K562 (cell line): ENCODE measurements around the gene ERBB3. TPM values are rescaled to one million over a fixed set of nuclear protein-coding genes. Genes with fewer than 3 reads are reported as not detected.

Source experiments
- FOXK1 ChIP-seq: sonication (generic); formaldehyde crosslinking; IDR thresholded peaks from 2 replicates; pipeline ENCODE4 v1.8.0; 2022; ENCODE audit warnings: missing genetic modification reagents, mild to moderate bottlenecking, borderline replicate concordance
- FOXM1 ChIP-seq, 2 experiments: fragments of 450-650 bp in 1 of 2; sonication (generic) in 1 of 2; formaldehyde crosslinking in 1 of 2; IDR thresholded peaks; 2 replicates each; pipeline versions ENCODE4 v1.6.1 to v1.9.0; 2017 to 2022; ENCODE audit warnings: low read depth in 2 of 2, mild to moderate bottlenecking in 2 of 2, missing genetic modification reagents in 1 of 2, moderate library complexity in 1 of 2
- GABPA ChIP-seq: fragments of 200-800 bp; sonication (Bioruptor generic); conservative IDR thresholded peaks from 2 replicates; pipeline ENCODE4 v1.6.1; 2016; ENCODE audit warnings: low read depth, missing genetic modification characterization, missing compliant biosample characterization
- HES1 ChIP-seq: fragments of 450-650 bp; IDR thresholded peaks from 2 replicates; pipeline ENCODE4 v1.6.1; 2016; ENCODE audit warnings: low read depth, mild to moderate bottlenecking, moderate library complexity
- JUN ChIP-seq, 2 experiments: sonication (generic) in 1 of 2; formaldehyde crosslinking in 1 of 2; IDR thresholded peaks; 2 replicates each; pipeline versions ENCODE4 v1.6.1 to v1.8.0; 2012 to 2022; ENCODE audit warnings: borderline replicate concordance in 2 of 2, mild to moderate bottlenecking in 2 of 2, improper control_type of control experiment in 1 of 2, low read depth in 1 of 2, low read length in 1 of 2, missing genetic modification reagents in 1 of 2
- MLLT1 ChIP-seq, 2 experiments: fragments of 450-650 bp; IDR thresholded peaks; 2 replicates each; pipeline ENCODE4 v1.6.1; 2016
- MXI1 ChIP-seq: IDR thresholded peaks from 2 replicates; pipeline ENCODE4 v1.6.1; 2011; ENCODE audit warnings: low read depth, mild to moderate bottlenecking, improper control_type of control experiment, low read length
- MYC ChIP-seq, 2 experiments: fragments of 250-450 bp in 1 of 2; sonication (Bioruptor Pico) in 1 of 2; IDR thresholded peaks; 2 replicates each; pipeline versions ENCODE4 v1.5.1 to v1.6.1; 2012 to 2021; ENCODE audit warnings: low read depth in 2 of 2, borderline replicate concordance in 1 of 2, improper control_type of control experiment in 1 of 2, low read length in 1 of 2, mild to moderate bottlenecking in 1 of 2, moderate library complexity in 1 of 2
- NR1H2 ChIP-seq: sonication (generic); formaldehyde crosslinking; IDR thresholded peaks from 2 replicates; pipeline ENCODE4 v1.4.0; 2020; ENCODE audit warnings: mild to moderate bottlenecking, missing genetic modification reagents
- NR3C1 ChIP-seq: sonication (generic); formaldehyde crosslinking; IDR thresholded peaks from 2 replicates; pipeline ENCODE4 v1.8.1; 2022; ENCODE audit warnings: missing genetic modification reagents
- PCBP1 ChIP-seq: fragments of 200-400 bp; formaldehyde crosslinking; IDR thresholded peaks from 2 replicates; pipeline ENCODE4 v1.6.1; 2018; ENCODE audit warnings: mild to moderate bottlenecking, low read depth, low read length; ENCODE audit not compliant: poor library complexity, severe bottlenecking
- SMARCB1 ChIP-seq: IDR thresholded peaks from 2 replicates; pipeline ENCODE4 v1.6.1; 2011; ENCODE audit warnings: improper control_type of control experiment, low read depth; ENCODE audit not compliant: insufficient read length
- ZNF124 ChIP-seq: sonication (generic); formaldehyde crosslinking; IDR thresholded peaks from 2 replicates; pipeline ENCODE4 v1.8.1; 2022; ENCODE audit warnings: missing genetic modification reagents
- ZNF354B ChIP-seq: fragments of 250-450 bp; sonication (Bioruptor Pico); IDR thresholded peaks from 2 replicates; pipeline ENCODE4 v1.4.0; 2020
- polyA plus RNA-seq, 8 experiments: library from polyadenylated mRNA; depleted of rRNA in 4 of 8; stranded (reverse) in 5 of 8; unstranded in 3 of 8; fragments of >200 nt; fragmentation: Nextera tagmentation in 2 of 8; fragmentation: Illumina TruSeq in 1 of 8; extraction: Ambion mirVana in 2 of 8; extraction: Trizol in 1 of 8; gene quantifications; 2 replicates each; pipeline versions ENCODE4 v1.2.1 to v1.2.3, GENCODE V29; 2011 to 2014; ENCODE audit warnings: inconsistent platforms in 1 of 8, missing spikeins in 1 of 8
- total RNA-seq, 7 experiments: library from RNA; depleted of rRNA in 6 of 7; stranded (reverse); fragments of >200 nt in 6 of 7; fragmentation: Illumina TruSeq in 2 of 7; extraction: Trizol in 2 of 7; gene quantifications; 2 replicates each; pipeline versions ENCODE4 v1.2.1 to v1.2.3, GENCODE V29; 2011 to 2021; ENCODE audit warnings: low replicate concordance in 1 of 7
- TF ChIP-seq, protein P1 (sequence below): sonication (generic); formaldehyde crosslinking; IDR thresholded peaks from 2 replicates; pipeline ENCODE4 v1.9.0; 2022; ENCODE audit warnings: mild to moderate bottlenecking, missing genetic modification reagents
- TF ChIP-seq, protein P2 (sequence below), 2 experiments: fragments of 450-650 bp; conservative IDR thresholded peaks; 2 replicates each; pipeline ENCODE4 v1.6.1; 2017; ENCODE audit warnings: mild to moderate bottlenecking in 2 of 2, moderate library complexity in 2 of 2
- TF ChIP-seq, protein P3 (sequence below): fragments of 450-650 bp; IDR thresholded peaks from 2 replicates; pipeline ENCODE4 v1.6.1; 2018; ENCODE audit not compliant: partially characterized antibody

ERBB3 gene
- total and polyA plus RNA-seq, 9 of the 15 experiments (the other 6 are each of a cell fraction or from before 2014, with no cell fraction given), result 1.5 to 5.4 (median 3.8) TPM

DNA sequence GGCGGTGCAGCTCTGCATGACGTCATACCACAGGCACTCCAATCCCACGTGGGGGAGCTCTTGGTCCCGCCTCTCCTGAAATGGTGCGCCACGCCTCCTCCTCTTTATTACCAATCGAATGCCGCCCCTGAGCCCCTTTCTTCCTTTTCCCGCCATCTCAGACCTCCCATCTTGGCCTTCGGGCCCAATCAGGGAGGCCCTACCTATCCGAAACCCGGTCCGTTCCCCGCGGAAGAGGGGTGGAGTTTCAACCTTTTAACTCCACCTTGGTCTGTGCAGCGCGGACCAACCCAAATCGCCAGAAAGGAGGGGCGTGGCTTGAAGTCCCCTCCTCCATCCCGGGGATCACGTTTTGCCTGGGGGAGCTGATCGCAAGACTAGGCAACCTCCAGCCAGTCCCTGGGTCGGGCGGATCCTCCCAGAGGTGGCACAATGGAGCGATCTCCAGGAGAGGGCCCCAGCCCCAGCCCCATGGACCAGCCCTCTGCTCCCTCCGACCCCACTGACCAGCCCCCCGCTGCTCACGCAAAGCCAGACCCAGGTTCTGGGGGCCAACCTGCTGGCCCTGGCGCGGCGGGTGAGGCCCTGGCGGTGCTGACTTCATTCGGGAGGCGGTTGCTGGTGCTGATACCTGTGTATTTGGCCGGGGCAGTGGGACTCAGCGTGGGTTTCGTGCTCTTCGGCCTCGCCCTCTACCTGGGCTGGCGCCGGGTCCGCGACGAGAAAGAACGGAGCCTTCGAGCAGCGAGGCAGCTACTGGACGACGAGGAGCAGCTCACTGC is 48.1 kb downstream of the ERBB3 start, which contains the start of gene ESYT1 (continued):
- TF ChIP-seq, protein P1, sequence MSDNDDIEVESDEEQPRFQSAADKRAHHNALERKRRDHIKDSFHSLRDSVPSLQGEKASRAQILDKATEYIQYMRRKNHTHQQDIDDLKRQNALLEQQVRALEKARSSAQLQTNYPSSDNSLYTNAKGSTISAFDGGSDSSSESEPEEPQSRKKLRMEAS, result peak; percentile 73
- TF ChIP-seq NR1H2 (CRISPR knock-in tag) (no peak), FOXM1 (IDR thresholded peaks at IDR 0.05; ENCODE audit: low read depth) (no peak), FOXM1 (CRISPR knock-in tag; IDR thresholded peaks at IDR 0.05; ENCODE audit: low read depth) (peak; percentile 72; the same call in 1 of the 2 replicates), ZNF124 (CRISPR knock-in tag) (no peak), MYC (IDR thresholded peaks at IDR 0.05; ENCODE audit: low read depth, low read length) (peak; percentile 92), MYC (CRISPR knock-in tag; IDR thresholded peaks at IDR 0.05; ENCODE audit: borderline replicate concordance, low read depth) (0 out of 2 replicates have a peak, but pooled peaks have one; percentile 42), FOXK1 (CRISPR knock-in tag) (no peak), HES1 (no peak), GABPA (tag) (no peak), PCBP1 (peak; percentile 27), NR3C1 (CRISPR knock-in tag) (no peak), MXI1 (peak; percentile 83), ZNF354B (no peak), MLLT1 (IDR thresholded peaks at IDR 0.05) (peak in 1 of 2 experiments; percentile 67; a peak in 2 of 4 replicates), JUN (IDR thresholded peaks at IDR 0.05; ENCODE audit: borderline replicate concordance, low read depth, low read length) (peak; percentile 98), JUN (CRISPR knock-in tag; IDR thresholded peaks at IDR 0.05; ENCODE audit: borderline replicate concordance) (no peak), SMARCB1 (peak; percentile 38)
- TF ChIP-seq, protein P2, sequence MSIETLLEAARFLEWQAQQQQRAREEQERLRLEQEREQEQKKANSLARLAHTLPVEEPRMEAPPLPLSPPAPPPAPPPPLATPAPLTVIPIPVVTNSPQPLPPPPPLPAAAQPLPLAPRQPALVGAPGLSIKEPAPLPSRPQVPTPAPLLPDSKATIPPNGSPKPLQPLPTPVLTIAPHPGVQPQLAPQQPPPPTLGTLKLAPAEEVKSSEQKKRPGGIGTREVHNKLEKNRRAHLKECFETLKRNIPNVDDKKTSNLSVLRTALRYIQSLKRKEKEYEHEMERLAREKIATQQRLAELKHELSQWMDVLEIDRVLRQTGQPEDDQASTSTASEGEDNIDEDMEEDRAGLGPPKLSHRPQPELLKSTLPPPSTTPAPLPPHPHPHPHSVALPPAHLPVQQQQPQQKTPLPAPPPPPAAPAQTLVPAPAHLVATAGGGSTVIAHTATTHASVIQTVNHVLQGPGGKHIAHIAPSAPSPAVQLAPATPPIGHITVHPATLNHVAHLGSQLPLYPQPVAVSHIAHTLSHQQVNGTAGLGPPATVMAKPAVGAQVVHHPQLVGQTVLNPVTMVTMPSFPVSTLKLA (conservative IDR thresholded peaks at IDR 0.05), result peak; percentile 97
- TF ChIP-seq, protein P3, sequence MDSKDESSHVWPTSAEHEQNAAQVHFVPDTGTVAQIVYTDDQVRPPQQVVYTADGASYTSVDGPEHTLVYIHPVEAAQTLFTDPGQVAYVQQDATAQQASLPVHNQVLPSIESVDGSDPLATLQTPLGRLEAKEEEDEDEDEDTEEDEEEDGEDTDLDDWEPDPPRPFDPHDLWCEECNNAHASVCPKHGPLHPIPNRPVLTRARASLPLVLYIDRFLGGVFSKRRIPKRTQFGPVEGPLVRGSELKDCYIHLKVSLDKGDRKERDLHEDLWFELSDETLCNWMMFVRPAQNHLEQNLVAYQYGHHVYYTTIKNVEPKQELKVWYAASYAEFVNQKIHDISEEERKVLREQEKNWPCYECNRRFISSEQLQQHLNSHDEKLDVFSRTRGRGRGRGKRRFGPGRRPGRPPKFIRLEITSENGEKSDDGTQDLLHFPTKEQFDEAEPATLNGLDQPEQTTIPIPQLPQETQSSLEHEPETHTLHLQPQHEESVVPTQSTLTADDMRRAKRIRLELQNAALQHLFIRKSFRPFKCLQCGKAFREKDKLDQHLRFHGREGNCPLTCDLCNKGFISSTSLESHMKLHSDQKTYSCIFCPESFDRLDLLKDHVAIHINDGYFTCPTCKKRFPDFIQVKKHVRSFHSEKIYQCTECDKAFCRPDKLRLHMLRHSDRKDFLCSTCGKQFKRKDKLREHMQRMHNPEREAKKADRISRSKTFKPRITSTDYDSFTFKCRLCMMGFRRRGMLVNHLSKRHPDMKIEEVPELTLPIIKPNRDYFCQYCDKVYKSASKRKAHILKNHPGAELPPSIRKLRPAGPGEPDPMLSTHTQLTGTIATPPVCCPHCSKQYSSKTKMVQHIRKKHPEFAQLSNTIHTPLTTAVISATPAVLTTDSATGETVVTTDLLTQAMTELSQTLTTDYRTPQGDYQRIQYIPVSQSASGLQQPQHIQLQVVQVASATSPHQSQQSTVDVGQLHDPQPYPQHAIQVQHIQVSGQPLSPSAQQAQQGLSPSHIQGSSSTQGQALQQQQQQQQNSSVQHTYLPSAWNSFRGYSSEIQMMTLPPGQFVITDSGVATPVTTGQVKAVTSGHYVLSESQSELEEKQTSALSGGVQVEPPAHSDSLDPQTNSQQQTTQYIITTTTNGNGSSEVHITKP, result peak; percentile 85
